Keratinocyte (primary cell): Measurements from ENCODE around the gene CD44. TPM values are rescaled to one million over a fixed set of nuclear protein-coding genes. Genes with fewer than 3 reads are reported as not detected.

Experiments used
- DNase-seq: peaks from one replicate; pipeline ENCODE4 v3.0.0-alpha.2; 2011; ENCODE audit warnings: low read depth, missing footprints, low spot score
- FAIRE-seq: peaks from 2 replicates; lab custom pipeline; 2011; peaks lifted over from hg19 to GRCh38; lab: Jason Lieb, UNC
- H2AFZ ChIP-seq: 2 replicates; pipeline ENCODE4 v1.6.0; 2012; ENCODE audit warnings: low read length, control low read depth, inconsistent platforms; ENCODE audit not compliant: control insufficient read depth
- H3K27ac ChIP-seq: 2 replicates; pipeline ENCODE4 v1.5.1; 2011; ENCODE audit warnings: low read length; ENCODE audit not compliant: control insufficient read depth, insufficient read depth
- H3K27me3 ChIP-seq: 3 replicates; pipeline ENCODE4 v1.6.0; 2011; ENCODE audit warnings: low read length; ENCODE audit not compliant: control insufficient read depth, insufficient read depth; ENCODE audit errors: extremely low read depth
- H3K36me3 ChIP-seq, 2 experiments: 2 replicates in 1 of 2; 3 replicates in 1 of 2; pipeline ENCODE4 v1.5.1; 2011; ENCODE audit warnings: low read length in 2 of 2, mild to moderate bottlenecking in 1 of 2; ENCODE audit not compliant: control insufficient read depth in 2 of 2, insufficient read depth in 2 of 2; ENCODE audit errors: extremely low read depth in 1 of 2
- H3K4me1 ChIP-seq: 3 replicates; pipeline ENCODE4 v1.5.1; 2011; ENCODE audit warnings: low read length; ENCODE audit not compliant: control insufficient read depth, insufficient read depth; ENCODE audit errors: extremely low read depth
- H3K4me2 ChIP-seq: 3 replicates; pipeline ENCODE4 v1.6.0; 2011; ENCODE audit warnings: low read depth, low read length; ENCODE audit not compliant: control insufficient read depth, insufficient read depth; ENCODE audit errors: extremely low read depth
- H3K4me3 ChIP-seq, 3 experiments: fragments of 200-600 bp in 1 of 3; sonication (generic) in 1 of 3; 2 replicates in 2 of 3; 3 replicates in 1 of 3; pipeline ENCODE4 v1.5.1; 2011 to 2016; ENCODE audit warnings: low read length in 3 of 3, mild to moderate bottlenecking in 3 of 3, control low read depth in 2 of 3, inconsistent platforms in 1 of 3, low read depth in 1 of 3, mixed read lengths in 1 of 3, mixed run types in 1 of 3, moderate library complexity in 1 of 3; ENCODE audit not compliant: control insufficient read depth in 2 of 3, insufficient read depth in 2 of 3; ENCODE audit errors: extremely low read depth in 1 of 3
- H3K79me2 ChIP-seq: 2 replicates; pipeline ENCODE4 v1.6.0; 2012; ENCODE audit warnings: low read length; ENCODE audit not compliant: control insufficient read depth, insufficient read depth
- H3K9ac ChIP-seq: 3 replicates; pipeline ENCODE4 v1.6.0; 2011; ENCODE audit warnings: low read length; ENCODE audit not compliant: control insufficient read depth, insufficient read depth; ENCODE audit errors: extremely low read depth
- H3K9me1 ChIP-seq: 3 replicates; pipeline ENCODE4 v1.6.0; 2011; ENCODE audit warnings: low read length; ENCODE audit not compliant: control insufficient read depth, insufficient read depth; ENCODE audit errors: extremely low read depth
- H3K9me3 ChIP-seq: 2 replicates; pipeline ENCODE4 v1.5.1; 2012; ENCODE audit warnings: low read depth, low read length; ENCODE audit not compliant: control insufficient read depth
- H4K20me1 ChIP-seq: 3 replicates; pipeline ENCODE4 v1.6.0; 2011; ENCODE audit warnings: low read length; ENCODE audit not compliant: control insufficient read depth, insufficient read depth; ENCODE audit errors: extremely low read depth
- EZH2 ChIP-seq: IDR thresholded peaks from one replicate; pipeline ENCODE4 v1.6.1; 2012; ENCODE audit warnings: inconsistent platforms, mild to moderate bottlenecking, low read length, moderate library complexity
- dilution Hi-C: fragments of 300-500 bp; cut with MboI; formaldehyde crosslinking; loops from one replicate; pipeline ENCODE4 v1.7.0; 2020; ENCODE audit warnings: low sequenced_read_pairs; ENCODE audit not compliant: extremely low pct_ligation_motif_present
- polyA plus RNA-seq, 5 experiments: library from polyadenylated mRNA; depleted of rRNA in 3 of 5; stranded (reverse) in 3 of 5; stranded (forward) in 1 of 5; unstranded in 1 of 5; fragments of >200 nt; gene quantifications; 1 replicate in 1 of 5; 2 replicates in 3 of 5; 3 replicates in 1 of 5; pipeline versions ENCODE4 v1.2.1 to v1.2.3, GENCODE V29; 2011 to 2012; ENCODE audit warnings: missing spikeins in 2 of 5, low read depth in 1 of 5, low replicate concordance in 1 of 5
- TF ChIP-seq, protein P1 (sequence below), 3 experiments: IDR thresholded peaks in 1 of 3; conservative IDR thresholded peaks in 1 of 3; optimal IDR thresholded peaks in 1 of 3; 2 replicates in 2 of 3; 3 replicates in 1 of 3; pipeline versions ENCODE3 to v1.5.1; 2011; ENCODE audit warnings: low read length in 3 of 3, mild to moderate bottlenecking in 3 of 3, moderate library complexity in 2 of 3, control low read depth in 1 of 3, inconsistent platforms in 1 of 3; ENCODE audit not compliant: insufficient read depth in 2 of 3; ENCODE audit errors: extremely low read depth in 1 of 3

CD44 gene
- polyA plus RNA-seq, 1 donor (not counting 4 experiments of a cell fraction or from before 2014, with no cell fraction given) = 2,038 TPM

DNA sequence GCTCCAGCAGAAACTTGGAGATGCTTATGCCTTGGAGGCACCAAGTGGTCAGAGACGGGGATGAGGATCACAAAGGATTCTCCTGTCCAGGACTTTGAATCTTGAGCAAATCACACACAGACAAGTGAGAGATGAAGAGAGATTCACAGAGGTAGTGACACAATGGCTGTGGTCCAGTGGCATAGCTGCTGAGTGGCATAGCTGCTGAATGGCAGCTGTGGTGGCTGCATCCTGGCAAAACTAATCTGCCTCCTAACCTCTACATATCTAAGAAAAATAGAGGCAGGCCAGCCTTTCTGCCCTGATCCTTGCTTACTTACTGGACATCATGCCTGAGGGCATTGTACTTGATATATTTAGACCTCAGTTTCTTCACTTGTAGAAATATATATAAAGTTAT lies 102.6 kb downstream of the CD44 start:
- Histone ChIP-seq H3K9ac (no peak overlapping the region), H3K4me1 (peaks cover 16% of the 10 kb centered on the region), H3K36me3 (no peaks in the 10 kb centered on the region), H2AFZ (no peak overlapping the region), H3K79me2 (no peaks in the 10 kb centered on the region), H3K27me3 (no peaks in the 10 kb centered on the region), H3K9me3 (no peaks in the 10 kb centered on the region), H3K9me1 (no peaks in the 10 kb centered on the region), H4K20me1 (no peaks in the 10 kb centered on the region), H3K27ac (no peak overlapping the region), H3K4me3 (no peak overlapping the region), H3K4me2 (no peak overlapping the region)
- no peak for FAIRE-seq
- dilution Hi-C loops = no loop called here
- TF ChIP-seq, protein P1, sequence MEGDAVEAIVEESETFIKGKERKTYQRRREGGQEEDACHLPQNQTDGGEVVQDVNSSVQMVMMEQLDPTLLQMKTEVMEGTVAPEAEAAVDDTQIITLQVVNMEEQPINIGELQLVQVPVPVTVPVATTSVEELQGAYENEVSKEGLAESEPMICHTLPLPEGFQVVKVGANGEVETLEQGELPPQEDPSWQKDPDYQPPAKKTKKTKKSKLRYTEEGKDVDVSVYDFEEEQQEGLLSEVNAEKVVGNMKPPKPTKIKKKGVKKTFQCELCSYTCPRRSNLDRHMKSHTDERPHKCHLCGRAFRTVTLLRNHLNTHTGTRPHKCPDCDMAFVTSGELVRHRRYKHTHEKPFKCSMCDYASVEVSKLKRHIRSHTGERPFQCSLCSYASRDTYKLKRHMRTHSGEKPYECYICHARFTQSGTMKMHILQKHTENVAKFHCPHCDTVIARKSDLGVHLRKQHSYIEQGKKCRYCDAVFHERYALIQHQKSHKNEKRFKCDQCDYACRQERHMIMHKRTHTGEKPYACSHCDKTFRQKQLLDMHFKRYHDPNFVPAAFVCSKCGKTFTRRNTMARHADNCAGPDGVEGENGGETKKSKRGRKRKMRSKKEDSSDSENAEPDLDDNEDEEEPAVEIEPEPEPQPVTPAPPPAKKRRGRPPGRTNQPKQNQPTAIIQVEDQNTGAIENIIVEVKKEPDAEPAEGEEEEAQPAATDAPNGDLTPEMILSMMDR (optimal IDR thresholded peaks at IDR 0.05 in 1 of 3, IDR thresholded peaks at IDR 0.05 in 1 of 3, conservative IDR thresholded peaks at IDR 0.05 in 1 of 3; ENCODE audit: extremely low read depth in 1 of 3, insufficient read depth in 2 of 3, low read length in 3 of 3) = no peak
- no peak for TF ChIP-seq EZH2
- DNase-seq = no peak

DNA sequence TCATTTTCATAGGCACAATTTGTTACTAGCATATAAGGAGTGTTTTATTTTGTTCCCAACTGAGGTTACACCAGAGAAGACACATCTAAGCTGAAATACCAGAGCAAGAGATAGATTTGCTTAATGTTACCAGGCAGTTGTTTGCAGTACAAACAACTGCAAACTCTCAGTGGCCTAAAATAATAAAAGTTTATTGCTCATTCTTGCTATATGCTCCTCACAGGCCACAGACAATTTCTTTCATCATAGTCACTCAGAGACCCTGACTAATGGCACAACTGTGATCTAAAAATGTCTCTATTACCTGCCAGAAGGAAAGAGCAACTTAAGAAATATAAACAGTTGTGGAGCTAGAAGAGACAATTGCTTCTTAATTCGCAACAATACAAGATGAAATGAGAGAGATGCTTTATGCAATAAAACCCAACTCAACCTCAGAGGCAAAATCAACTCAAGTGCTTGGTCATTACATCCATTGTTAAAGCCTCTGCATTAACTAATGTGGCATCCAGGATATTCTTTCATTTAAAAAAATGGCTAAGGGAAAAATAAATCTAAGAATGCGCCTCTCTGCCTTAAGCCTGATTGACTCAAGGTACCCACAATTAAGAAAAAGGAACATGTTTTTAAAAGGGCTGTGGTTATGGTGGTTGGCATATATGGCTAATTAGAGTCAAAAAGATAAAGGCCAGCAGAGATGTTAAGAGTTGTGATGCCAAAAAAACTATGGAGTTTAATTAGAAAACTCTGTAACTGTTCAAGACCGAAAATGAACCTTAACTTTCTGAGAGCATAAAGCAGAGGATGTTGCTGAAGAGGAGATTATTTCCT lies 103.7 kb downstream of the CD44 start:
- Histone ChIP-seq H2AFZ (no peak overlapping the region), H3K4me3 (no peak overlapping the region), H3K79me2 (no peaks in the 10 kb centered on the region), H3K4me2 (no peak overlapping the region), H3K4me1 (peaks cover 7% of the 10 kb centered on the region), H3K27me3 (no peaks in the 10 kb centered on the region), H3K9me1 (no peaks in the 10 kb centered on the region), H3K9ac (no peak overlapping the region), H3K36me3 (no peaks in the 10 kb centered on the region), H3K27ac (no peak overlapping the region), H3K9me3 (no peaks in the 10 kb centered on the region), H4K20me1 (no peaks in the 10 kb centered on the region)
- DNase-seq (no peak), FAIRE-seq (no peak)
- dilution Hi-C loops = no loop called here
- TF ChIP-seq, protein P1 (optimal IDR thresholded peaks at IDR 0.05 in 1 of 3, IDR thresholded peaks at IDR 0.05 in 1 of 3, conservative IDR thresholded peaks at IDR 0.05 in 1 of 3; ENCODE audit: extremely low read depth in 1 of 3, insufficient read depth in 2 of 3, low read length in 3 of 3) = no peak
- TF ChIP-seq EZH2 = no peak
